GOT3 (cell line): ENCODE results near the gene NPAS3.

Experiments used
- DNase-seq: peaks from one replicate; lab custom pipeline; 2025; ENCODE audit warnings: mixed read lengths; lab: John Stamatoyannopoulos, UW

The NPAS3 gene

DNA sequence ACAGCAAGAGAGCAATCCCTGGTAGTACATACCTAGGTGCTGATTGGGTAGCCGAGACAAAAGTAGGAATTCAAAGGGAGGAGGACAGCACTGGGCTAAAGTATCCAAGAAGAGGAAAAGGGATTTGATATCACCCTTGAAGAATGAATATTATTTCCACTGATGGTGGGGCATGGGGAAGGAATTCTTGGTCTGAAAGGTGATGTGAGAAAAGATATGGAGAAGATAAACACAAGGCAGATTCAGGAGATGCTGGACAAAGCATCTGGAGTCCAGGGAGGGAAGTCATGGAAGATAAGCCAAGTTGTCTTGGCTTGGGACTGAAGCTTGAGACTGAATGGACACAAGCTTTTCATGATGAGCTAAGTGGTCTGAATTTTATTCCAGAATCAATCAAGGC, 818.2 kb downstream of the NPAS3 start:
- no peak for DNase-seq

DNA sequence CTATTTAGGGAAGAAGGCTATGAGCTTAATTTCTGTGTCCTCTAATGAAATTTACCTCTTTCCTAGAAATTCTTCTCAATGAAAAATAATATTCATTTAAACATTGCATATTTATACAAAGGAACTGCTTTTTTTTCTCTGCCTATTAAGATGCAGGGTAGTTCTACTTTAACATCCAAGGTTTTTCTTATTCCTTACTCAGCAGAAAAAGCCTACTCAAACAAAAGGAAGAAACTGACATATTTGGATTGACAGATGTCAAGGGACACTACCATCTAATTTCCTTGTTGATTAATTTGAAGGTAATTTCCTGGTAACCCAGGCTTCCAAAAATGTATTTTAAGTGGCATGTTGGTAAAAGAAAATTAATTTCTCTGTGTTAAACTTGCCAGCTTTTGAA, 819.9 kb downstream of the NPAS3 start:
- no peak for DNase-seq

DNA sequence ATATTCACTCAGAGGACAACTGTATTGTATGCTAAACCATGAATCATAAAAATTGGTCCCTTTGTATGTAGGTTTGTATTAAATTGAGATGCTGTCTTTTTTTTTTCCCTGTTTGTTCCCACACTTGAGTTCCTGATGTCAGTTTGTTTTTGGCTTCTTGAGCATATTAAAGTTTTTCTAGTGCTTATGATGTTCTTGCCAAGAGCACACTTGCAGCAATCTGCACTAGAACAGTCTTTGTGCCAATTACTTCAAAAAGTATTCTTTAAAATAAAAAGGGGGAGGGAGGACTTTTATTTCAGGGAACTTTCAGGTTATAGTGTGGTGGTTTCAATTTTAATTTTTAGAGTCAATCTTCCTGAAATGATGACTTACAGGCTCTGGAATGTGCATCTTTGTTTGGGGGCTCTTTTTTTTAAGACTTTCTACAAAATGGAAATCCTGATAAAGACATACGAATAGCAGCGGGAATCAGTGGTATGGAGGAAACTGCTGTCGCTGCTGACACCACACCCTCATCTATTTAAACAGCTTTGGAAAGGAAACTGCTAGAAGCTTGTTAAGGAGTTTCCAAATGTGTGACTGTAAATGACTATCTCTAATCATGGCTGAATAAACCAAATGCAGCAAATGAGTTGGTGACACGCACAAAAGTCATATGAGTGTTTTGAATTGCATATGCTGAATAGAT, 823.6 kb downstream of the NPAS3 start:
- no peak for DNase-seq

DNA sequence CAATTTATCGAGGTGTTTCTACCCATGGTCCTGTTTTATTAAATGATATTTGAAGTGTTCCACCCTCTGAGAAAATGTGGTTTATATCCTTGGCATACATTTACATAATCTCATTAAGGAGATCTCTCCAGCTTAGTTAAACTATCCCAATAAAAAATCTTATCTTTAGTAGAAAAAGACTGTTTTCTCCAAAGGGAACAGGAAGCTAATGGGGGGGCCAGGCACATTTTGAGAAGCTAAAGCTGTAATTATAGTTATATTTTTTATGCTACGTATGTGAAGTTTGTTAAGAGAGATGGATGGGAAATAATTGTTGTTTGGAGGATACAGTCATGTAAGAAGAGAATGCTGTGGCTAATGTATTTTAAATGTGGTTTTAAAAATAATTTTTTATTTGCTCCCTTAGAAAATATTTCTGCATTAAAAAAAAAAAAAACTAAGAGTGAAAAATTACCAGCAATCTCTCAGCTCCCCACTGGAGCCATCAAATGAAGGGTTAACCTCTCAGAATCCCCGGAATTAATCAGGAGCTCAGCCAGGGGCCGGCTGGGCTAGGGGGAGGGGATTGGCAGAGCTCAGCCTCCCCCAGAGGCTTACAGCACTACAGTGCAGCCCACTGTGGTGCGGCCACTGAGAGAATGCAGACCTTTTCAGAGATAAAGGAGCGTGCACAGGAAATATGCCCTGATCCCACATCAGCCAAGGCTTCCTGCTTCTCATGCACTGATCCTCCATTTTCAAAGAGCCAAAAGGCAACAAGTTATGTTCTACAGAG, 826.4 kb downstream of the NPAS3 start:
- DNase-seq = no peak

DNA sequence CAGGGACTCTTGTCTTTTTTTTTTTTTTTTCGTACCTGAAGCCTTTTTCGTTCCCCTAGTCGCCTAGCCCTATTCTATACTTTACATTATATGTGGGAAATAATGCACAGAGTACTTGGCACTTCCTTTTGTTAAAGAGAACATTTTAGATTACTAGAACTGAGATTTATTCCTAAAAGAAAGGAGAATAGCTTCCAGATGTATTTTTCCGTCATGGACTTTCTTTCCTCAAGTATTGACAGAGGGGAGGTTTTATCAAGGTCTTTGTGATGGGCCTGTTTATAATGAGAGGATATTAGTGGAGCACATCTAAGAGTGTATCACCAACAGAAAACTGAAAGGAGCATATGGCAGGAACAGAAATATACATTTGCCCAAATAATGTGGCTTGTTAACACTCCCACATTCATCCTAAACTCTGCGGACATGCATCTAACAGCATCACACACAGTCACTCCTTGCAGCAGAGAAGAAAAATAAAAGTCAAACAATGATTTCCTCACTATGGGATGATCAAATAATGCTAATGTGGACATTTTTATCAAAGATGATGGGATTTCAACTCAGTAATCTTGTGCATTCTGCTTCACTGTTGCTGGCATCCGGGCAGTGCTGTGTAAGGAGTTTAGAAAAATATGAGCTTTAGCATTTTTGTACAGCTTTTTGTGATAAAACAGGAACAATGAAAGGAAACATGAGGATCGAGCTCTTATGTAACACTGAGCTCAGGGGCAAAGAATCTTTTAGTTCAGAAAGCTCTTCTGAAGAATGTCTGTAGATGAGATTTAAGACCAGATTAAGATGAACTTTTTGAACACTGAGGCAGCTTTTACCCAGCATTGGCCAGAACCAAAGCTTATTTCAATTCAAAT, 829.1 kb downstream of the NPAS3 start:
- no peak for DNase-seq

DNA sequence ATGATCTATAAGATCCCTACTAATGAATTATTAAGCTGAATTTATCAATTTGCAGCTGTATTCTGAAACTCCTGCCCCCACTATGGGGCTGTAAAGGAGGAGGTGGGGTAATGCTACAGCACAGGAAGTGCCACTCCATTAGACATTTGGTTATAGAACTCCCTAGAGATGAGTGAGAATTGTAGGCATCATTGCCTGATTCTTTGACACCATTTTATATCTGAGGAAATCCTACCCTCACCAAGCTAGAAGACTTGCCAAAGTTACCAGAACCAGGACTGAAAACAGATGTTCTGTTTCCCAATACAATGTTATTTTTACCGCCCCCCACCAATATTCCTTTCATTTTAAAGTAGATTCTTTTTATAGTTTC, 829.8 kb downstream of the NPAS3 start:
- no peak for DNase-seq

- no peak for DNase-seq
Measured at GRCh38 chr14:33773205-33774030, 834.7 kb downstream of the NPAS3 start.

DNA sequence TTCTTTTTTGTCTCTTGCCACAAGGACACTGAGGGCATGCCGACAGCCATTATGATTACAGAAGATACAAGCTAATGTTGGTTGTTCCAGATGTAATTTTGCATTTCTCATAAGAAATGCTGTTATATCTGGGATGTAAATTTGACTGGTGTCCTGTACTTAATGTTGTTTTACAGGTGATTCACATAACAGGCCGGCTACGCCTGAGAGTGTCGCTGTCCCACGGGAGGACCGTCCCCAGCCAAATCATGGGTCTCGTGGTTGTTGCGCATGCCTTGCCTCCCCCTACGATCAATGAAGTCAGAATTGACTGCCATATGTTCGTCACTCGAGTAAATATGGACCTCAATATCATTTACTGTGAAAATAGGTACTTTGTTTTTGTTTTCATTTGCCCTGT, 835.5 kb downstream of the NPAS3 start:
- no peak for DNase-seq

DNA sequence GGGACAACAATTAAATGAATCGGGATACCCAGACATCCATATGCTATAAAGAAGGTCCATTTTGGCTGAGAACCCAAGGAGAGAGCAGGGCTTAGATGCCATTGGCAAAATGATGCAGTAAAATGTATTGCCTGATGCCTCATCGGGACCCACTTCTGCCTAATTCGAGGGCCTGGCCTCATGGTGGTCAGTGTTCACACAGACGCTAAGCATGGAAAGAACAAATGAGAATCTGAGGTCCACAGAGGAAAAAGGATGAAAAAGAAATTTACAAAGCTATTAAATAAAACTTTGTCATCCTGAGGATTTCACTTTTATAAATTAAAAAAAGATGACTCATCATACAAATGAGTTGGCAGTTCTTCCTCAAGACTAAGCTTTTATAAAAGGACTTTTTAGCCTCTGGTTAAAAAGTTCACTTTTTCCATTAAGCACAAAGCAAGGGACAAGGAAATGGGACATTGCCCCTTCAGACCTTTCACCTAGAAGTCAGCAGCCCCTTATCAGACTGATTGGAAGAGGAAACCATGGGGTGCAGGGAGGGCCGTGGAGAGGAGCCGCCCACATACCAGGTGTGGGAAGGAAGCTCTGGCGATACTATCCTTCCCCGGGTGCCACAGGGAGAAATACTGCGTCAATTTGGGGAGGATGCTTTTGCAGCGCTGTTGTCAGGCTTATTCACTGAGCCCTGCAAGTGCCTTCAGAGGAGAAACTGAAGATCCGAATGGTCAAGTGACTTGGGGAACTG, 836.2 kb downstream of the NPAS3 start:
- no peak for DNase-seq

GRCh38 chr14:33776871-33777270, 838.2 kb downstream of the NPAS3 start:
- DNase-seq = no peak

- no peak for DNase-seq
Measured at GRCh38 chr14:33777681-33778080, 839.0 kb downstream of the NPAS3 start.

- DNase-seq = no peak
Measured at GRCh38 chr14:33780035-33780434, 841.4 kb downstream of the NPAS3 start.

GRCh38 chr14:33781236-33781635, 842.6 kb downstream of the NPAS3 start:
- no peak for DNase-seq

DNA sequence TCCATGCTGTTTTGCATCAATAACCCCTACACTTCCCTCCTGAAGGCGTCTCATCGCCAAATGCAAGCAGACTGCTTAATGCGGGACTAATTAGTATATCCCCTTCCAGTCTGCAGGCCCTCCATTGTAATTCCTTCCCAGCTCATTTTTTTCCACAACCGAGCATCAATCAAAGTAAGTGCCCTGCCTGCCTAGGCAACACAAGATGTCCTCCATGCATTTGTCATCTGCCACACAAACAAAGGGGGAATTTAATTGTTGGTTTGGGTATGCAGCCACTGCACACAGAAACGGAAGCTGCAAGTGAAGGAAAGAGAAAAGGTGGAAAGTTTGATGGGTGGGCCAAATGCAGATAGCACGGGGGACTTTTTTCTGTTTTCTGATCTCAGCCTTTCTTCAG, 844.2 kb downstream of the NPAS3 start:
- no peak for DNase-seq

- DNase-seq = no peak
Measured at GRCh38 chr14:33786091-33786825, 847.6 kb downstream of the NPAS3 start.

DNA sequence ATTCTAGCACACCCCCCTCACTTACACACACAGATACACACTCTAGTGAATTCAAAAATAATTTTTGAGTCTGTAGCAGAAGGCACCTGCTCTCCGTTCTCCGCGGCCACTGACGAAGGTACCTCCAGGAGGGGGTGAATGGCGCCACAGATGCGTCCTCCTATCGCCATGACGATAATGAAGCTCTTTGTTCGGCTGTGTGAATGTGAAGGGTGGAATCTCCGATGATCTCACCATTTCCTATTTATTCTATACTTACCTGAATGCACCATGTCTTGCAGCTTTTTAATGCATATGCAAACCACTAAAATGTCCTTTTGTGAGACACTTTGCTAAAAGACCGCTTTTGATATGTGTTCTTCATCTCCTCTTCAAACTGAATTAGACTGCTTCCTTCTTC, 849.5 kb downstream of the NPAS3 start:
- no peak for DNase-seq

- DNase-seq = no peak
Measured at GRCh38 chr14:33790996-33791395, 852.3 kb downstream of the NPAS3 start.

DNA sequence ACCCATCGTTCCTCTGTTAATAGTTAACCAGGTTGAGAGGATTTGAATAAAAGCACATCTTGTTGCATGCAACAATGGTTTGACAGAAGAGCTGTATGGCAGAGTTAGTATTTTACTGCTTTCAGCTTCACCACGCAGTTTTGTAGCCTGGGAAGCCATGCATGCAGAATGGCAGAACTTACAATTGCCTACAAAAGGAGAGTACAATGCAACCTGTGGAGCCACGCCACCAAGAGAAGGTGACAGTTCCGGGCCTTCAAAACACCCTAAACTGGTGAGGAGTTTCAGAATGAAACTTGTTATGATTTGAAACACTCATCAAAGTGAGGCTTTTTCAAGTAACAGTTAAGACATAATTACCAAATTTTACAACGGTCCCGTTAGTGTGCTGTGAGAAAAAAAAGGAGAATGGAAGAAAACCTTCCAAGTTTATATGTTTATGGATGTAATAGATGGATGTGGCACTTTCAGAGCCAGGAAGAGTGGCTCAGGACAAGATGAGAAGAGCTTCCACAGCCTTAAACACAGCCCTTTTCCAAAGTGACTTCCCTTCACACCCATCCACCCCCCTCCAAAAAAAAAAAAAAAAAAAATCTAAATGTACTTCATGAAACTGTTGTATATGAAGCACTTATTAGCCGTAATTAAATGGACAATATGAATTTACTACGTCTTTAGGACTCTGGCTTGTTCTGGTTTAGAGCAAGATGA, 853.5 kb downstream of the NPAS3 start:
- DNase-seq = no peak

GRCh38 chr14:33792720-33793368, 854.2 kb downstream of the NPAS3 start:
- peak; percentile 9 for DNase-seq
